Ovary (tissue), 3 donors: ENCODE data around the gene CRKL.

Experiments
- EP300 ChIP-seq: sonication (generic); formaldehyde crosslinking; IDR thresholded peaks from one replicate; pipeline ENCODE4 v1.6.1; 2017; ENCODE audit warnings: antibody characterized with exemption
- TF ChIP-seq, protein P1 (sequence below), 3 donors: fragments of 450-650 bp in 2 of 3; fragments of 200-600 bp in 1 of 3; IDR thresholded peaks; one replicate each; pipeline versions ENCODE4 v1.5.1 to v1.8.0; 2016 to 2022; ENCODE audit warnings: antibody characterized with exemption in 3 of 3, mild to moderate bottlenecking in 1 of 3
- donor health status: DM: no; HTN: no; CAD: no.

DNA sequence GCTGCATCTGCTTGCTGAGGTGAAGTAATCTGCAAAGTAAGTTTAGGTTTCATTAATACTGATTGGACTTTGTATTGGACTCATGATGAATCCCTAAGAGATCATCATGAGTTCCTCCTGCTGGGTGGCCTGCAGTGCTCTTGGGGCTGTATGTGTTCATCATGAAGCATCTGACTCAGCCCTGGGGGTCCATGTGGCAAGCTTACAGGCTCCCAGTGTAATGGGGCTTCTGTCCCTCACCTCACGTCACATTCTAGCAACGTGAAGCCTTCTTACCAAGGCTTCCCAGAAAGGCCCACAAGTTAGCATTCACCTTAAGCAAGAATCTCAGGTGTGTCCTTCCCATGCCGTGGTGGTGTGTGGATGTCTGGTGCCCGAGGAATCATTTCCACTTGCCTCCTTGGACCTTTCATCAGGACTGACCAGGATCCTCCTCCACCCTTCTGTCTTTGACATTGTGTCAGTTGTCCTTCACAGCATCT, 23.7 kb downstream of the CRKL start:
- TF ChIP-seq, protein P1, sequence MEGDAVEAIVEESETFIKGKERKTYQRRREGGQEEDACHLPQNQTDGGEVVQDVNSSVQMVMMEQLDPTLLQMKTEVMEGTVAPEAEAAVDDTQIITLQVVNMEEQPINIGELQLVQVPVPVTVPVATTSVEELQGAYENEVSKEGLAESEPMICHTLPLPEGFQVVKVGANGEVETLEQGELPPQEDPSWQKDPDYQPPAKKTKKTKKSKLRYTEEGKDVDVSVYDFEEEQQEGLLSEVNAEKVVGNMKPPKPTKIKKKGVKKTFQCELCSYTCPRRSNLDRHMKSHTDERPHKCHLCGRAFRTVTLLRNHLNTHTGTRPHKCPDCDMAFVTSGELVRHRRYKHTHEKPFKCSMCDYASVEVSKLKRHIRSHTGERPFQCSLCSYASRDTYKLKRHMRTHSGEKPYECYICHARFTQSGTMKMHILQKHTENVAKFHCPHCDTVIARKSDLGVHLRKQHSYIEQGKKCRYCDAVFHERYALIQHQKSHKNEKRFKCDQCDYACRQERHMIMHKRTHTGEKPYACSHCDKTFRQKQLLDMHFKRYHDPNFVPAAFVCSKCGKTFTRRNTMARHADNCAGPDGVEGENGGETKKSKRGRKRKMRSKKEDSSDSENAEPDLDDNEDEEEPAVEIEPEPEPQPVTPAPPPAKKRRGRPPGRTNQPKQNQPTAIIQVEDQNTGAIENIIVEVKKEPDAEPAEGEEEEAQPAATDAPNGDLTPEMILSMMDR (IDR thresholded peaks at IDR 0.05): no peak
- no peak for TF ChIP-seq EP300
